Left ventricle myocardium inferior (tissue), 1 donor: ENCODE measurements around the gene RNU6-7. TPM values are rescaled to one million over a fixed set of nuclear protein-coding genes. Genes with fewer than 3 reads are reported as not detected.

Experiments
- DNase-seq: peaks from one replicate; pipeline ENCODE4 v3.0.0-alpha.2; 2020
- H3K27ac ChIP-seq: fragments of 200-600 bp; replicated peaks from 2 replicates; pipeline ENCODE4 v1.8.0; 2021
- H3K27me3 ChIP-seq: fragments of 200-600 bp; 2 replicates; pipeline ENCODE4 v1.8.0; 2021; ENCODE audit warnings: low read depth
- H3K36me3 ChIP-seq: fragments of 200-600 bp; 2 replicates; pipeline ENCODE4 v1.8.0; 2021
- H3K4me1 ChIP-seq: fragments of 200-600 bp; 2 replicates; pipeline ENCODE4 v1.8.0; 2021
- H3K4me3 ChIP-seq: fragments of 200-600 bp; 2 replicates; pipeline ENCODE4 v1.8.0; 2021; ENCODE audit warnings: mild to moderate bottlenecking, moderate library complexity
- H3K9me3 ChIP-seq: fragments of 200-600 bp; replicated peaks from 2 replicates; pipeline ENCODE4 v1.8.0; 2021
- intact Hi-C: fragments of 100-400 bp; cut with micrococcal nuclease; formaldehyde crosslinking; loops from one replicate; pipeline ENCODE4 v1.11.0; 2022
- total RNA-seq: library from RNA; stranded (reverse); fragmentation: NEBNext Ultra II Directional; extraction: Animal tissue kit (Norgen Biotek cat#: 25700); gene quantifications from one replicate; pipeline ENCODE4 v1.2.1, GENCODE V29; 2021
- TF ChIP-seq, protein P1 (sequence below): fragments of 200-600 bp; IDR thresholded peaks from 2 replicates; pipeline ENCODE4 v1.8.0; 2021; ENCODE audit warnings: antibody characterized with exemption, mild to moderate bottlenecking, borderline replicate concordance
- donor health status: DM: no; HTN: yes; CAD: no; lungs with severe emphysema.

Gene RNU6-7
- total RNA-seq, 1 donor from 2014 or later: not detected

DNA sequence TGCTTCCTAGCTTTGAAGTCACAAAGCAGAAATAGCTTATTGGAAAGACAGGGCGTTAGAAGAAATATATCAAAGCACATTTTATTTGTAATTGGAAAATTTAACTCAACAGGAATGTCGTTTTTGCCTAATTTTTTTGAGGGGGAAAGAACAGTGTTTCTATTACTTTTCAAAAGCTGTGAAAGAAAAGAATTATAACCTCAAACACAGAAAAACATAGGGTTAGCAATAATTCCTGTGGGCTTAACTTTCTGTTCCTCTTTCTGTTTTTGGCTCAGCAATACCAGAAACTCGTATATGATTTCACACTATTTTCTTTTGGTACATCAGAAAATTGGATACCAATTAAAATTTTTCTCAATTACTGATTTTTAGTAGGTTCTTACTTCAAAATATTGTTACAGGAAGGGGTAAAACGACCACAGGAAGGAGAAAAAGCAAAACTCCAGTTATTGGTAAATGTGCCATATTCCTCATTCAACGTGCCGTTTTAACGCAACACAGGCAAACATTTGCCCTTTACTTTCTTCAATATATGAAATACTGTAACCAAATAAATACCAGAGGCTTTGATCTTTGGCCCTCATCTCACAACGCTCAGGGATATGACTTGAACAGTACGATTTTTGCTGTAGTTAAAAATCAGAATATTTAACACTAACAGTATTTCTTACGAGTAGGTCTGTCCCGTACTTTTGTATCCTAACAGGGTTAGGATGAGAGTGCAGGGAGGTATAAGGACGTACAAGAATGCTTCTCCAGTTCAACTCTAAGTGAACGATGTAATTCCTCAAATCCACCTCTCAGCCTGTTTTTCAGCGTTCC lies 1.3 kb upstream of the RNU6-7 start:
- intact Hi-C loops: loop anchor here (5.0 kb wide), 1 partner anchor 123 kb away; the partner anchor contains the start of gene ARHGAP5
- no peaks in the 10 kb centered on the region for H3K9me3 ChIP-seq

DNA sequence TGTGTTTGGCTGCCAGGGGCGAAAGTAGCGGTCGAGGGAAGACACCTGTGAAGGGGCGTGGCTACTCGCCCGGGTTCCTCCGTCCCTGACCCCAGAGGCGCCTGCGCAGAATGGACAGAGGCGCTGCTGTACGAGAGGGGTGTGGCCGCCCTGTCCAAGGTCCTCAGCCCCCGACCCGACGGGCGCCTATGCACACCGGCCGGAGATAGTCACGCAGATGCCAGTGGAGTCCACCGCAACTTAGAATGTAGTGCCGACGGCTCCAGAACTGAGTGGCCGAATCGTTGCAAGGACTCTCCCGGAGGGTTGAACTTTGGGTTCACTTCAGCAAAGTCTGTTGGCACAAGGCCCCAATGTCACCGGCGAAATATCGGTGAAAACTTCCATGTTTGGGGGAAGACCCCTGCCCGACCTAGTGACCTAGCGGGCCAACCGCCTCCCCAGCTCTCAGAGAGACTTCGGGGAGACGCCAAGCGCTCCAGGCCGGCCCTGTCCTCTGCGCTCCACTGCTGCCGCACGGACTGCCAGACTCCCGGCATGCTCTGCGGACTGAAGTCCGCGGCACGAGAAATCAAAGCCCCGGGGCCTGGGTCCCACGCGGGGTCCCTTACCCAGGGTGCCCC lies 541 bp upstream of the RNU6-7 start:
- peak overlapping the region; percentile 77 for H3K4me3 ChIP-seq
- intact Hi-C loops: loop anchor here (5.0 kb wide), 1 partner anchor 124 kb away; the partner anchor contains the start of gene ARHGAP5

More for the DNA sequence above, 1.3 kb upstream of the RNU6-7 start:
- Histone ChIP-seq H3K27ac (peak overlapping the region; percentile 90), H3K4me3 (peak overlapping the region; percentile 77), H3K36me3 (no peaks in the 10 kb centered on the region), H3K4me1 (peaks cover 39% of the 10 kb centered on the region), H3K27me3 (no peaks in the 10 kb centered on the region)
- no peak for DNase-seq
- TF ChIP-seq, protein P1, sequence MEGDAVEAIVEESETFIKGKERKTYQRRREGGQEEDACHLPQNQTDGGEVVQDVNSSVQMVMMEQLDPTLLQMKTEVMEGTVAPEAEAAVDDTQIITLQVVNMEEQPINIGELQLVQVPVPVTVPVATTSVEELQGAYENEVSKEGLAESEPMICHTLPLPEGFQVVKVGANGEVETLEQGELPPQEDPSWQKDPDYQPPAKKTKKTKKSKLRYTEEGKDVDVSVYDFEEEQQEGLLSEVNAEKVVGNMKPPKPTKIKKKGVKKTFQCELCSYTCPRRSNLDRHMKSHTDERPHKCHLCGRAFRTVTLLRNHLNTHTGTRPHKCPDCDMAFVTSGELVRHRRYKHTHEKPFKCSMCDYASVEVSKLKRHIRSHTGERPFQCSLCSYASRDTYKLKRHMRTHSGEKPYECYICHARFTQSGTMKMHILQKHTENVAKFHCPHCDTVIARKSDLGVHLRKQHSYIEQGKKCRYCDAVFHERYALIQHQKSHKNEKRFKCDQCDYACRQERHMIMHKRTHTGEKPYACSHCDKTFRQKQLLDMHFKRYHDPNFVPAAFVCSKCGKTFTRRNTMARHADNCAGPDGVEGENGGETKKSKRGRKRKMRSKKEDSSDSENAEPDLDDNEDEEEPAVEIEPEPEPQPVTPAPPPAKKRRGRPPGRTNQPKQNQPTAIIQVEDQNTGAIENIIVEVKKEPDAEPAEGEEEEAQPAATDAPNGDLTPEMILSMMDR: no peak

DNA sequence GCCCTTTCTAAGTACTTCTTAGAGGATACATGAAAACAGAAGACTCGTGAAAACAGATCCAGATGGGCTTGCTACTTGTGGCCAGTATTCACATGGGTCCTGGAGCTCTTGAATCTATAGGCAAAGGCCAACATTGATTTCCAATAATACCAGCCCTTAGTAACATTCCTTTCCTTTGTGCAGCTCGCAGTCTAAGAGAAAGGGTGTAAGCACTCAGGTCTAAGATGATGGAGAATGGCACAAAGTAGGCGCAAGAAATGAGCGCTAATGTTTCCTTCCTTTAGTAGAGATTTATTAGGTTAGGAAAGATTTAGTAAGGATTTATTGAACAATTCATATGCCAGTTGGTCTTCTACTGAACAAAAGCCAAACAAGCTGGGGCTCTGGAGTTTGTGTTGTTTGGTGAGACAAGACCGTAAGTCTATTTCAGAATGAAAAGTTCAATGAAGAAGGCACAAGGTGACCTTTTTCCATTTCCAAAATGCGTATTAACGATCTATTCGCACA lies 699 bp downstream of the RNU6-7 start:
- Histone ChIP-seq H3K9me3 (no peaks in the 10 kb centered on the region), H3K27ac (peak overlapping the region; percentile 90), H3K4me1 (peaks cover 42% of the 10 kb centered on the region), H3K36me3 (no peaks in the 10 kb centered on the region), H3K27me3 (no peaks in the 10 kb centered on the region), H3K4me3 (peak overlapping the region; percentile 77)
- DNase-seq: no peak
- intact Hi-C loops: loop anchor here (5.0 kb wide), 1 partner anchor 125 kb away; the partner anchor contains the start of gene ARHGAP5
- TF ChIP-seq, protein P1: no peak

More for the DNA sequence above, 541 bp upstream of the RNU6-7 start:
- TF ChIP-seq, protein P1: no peak
- peaks cover 42% of the 10 kb centered on the region for H3K4me1 ChIP-seq
- no peaks in the 10 kb centered on the region for H3K9me3 ChIP-seq
- peak; percentile 86 for DNase-seq
- H3K36me3 ChIP-seq: no peaks in the 10 kb centered on the region
- H3K27ac ChIP-seq: peak overlapping the region; percentile 90
- no peaks in the 10 kb centered on the region for H3K27me3 ChIP-seq

DNA sequence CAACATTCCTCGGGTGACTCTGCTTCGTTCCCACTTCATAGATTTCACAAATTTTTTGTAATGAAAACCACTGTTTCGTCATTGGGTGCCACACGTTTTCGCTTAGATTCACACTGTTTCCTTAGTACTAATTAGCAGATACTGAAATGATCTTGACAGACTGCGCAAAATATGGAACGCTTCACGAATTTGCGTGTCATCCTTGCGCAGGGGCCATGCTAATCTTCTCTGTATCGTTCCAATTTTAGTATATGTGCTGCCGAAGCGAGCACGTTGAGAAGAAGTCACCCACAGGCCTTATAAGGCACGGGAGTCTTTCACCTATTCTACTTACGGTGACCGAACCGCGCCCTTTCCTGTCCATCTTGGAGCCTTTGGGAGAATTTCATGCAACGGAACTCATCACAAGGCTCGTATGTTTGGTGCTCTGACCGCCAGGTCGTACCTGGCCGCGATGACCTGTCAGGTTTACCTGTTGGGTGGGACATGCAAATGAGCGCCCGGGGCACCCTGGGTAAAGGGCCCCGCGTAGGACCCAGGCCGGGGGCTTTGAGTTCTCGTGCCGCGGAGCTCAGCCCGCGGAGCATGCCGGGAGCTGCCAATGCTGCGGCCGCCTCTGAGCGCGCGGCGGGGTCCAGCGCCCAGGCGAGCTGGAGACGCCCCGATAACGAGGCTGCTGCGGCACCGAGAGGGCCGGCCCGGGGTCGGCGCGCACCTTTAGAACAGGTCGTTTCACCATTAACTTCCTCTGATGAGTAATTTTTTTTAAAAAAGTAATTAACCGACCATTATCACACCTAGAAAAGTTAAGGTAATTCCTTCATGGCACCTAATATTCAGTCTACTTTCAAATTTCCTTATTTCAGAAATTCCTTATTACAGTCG lies 1.4 kb downstream of the RNU6-7 start, which contains the start of gene RNU6-8:
Gene RNU6-8 (minus strand): TSS at position 272 of the 885 bp plus-strand sequence.
- H3K27ac ChIP-seq: peak within 1 kb of the TSS; percentile 90
- no peaks in the 10 kb centered on the region for H3K27me3 ChIP-seq
- intact Hi-C loops: loop anchor here (5.0 kb wide), 1 partner anchor 126 kb away; the partner anchor contains the start of gene ARHGAP5
- peaks cover 42% of the 10 kb centered on the region for H3K4me1 ChIP-seq
- DNase-seq: peak; percentile 86
- peak within 1 kb of the TSS; percentile 77 for H3K4me3 ChIP-seq
- TF ChIP-seq, protein P1: peak; percentile 15
- H3K9me3 ChIP-seq: no peaks in the 10 kb centered on the region
- H3K36me3 ChIP-seq: no peaks in the 10 kb centered on the region
